C4-2B (cell line): ENCODE measurements around the gene CD244.
"Not testable (repeated sequence)": the region's sequence is repeated elsewhere in the genome, so short reads cannot be mapped to it uniquely, and the experiment has no call there.

Experiments used
- H3K27ac ChIP-seq: fragments of 450-650 bp; 2 replicates; pipeline ENCODE4 v1.5.1; 2017
- ZFX ChIP-seq: fragments of 450-650 bp; IDR thresholded peaks from 2 replicates; pipeline ENCODE4 v1.6.1; 2017
- TF ChIP-seq, protein P1 (sequence below): fragments of 450-650 bp; conservative IDR thresholded peaks from 2 replicates; pipeline ENCODE4 v1.5.1; 2017; ENCODE audit warnings: mild to moderate bottlenecking

The CD244 gene

DNA sequence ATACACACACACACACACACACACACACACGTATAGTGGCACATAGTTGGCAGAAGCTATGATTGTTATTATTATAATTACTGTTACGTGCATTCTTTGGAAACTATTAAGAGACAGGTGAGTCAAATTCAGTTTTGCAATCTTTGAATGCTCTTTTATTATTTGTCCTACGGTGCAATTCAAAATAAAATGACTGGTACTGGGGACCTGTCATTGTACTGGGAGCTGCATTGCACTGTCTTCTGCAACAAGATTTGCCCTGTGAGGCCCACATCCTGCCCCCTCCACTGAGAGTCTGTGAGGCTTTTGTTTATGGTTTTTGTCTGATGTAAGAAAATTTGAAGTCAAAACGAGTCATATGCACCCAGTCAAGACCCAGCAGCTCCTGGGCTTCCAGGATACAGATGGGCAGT lies 64.8 kb downstream of the CD244 start:
- TF ChIP-seq, protein P1, sequence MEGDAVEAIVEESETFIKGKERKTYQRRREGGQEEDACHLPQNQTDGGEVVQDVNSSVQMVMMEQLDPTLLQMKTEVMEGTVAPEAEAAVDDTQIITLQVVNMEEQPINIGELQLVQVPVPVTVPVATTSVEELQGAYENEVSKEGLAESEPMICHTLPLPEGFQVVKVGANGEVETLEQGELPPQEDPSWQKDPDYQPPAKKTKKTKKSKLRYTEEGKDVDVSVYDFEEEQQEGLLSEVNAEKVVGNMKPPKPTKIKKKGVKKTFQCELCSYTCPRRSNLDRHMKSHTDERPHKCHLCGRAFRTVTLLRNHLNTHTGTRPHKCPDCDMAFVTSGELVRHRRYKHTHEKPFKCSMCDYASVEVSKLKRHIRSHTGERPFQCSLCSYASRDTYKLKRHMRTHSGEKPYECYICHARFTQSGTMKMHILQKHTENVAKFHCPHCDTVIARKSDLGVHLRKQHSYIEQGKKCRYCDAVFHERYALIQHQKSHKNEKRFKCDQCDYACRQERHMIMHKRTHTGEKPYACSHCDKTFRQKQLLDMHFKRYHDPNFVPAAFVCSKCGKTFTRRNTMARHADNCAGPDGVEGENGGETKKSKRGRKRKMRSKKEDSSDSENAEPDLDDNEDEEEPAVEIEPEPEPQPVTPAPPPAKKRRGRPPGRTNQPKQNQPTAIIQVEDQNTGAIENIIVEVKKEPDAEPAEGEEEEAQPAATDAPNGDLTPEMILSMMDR, result no peak
- TF ChIP-seq ZFX, result no peak
- H3K27ac ChIP-seq, result no peak overlapping the region

DNA sequence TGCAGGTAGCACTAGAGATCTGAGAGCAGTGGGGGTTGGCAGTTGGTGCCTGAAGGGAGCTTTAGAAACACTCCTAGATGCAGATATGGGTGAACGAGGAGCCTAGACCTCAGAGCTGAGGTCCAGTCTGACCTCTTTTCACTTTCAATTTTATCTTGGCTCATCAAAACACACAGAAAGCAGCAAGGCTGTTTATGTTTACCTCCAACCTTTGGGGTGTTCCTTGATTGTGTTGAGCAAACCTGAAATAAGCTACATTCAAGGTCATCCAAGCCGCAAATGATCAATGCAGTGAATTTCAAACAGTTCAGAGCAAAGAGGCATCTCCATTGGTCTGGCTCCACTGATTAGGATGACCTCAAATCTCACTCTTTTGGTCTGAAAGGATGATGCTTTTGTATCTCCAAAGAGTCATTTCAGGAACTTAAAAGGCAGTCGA lies 65.4 kb downstream of the CD244 start:
- TF ChIP-seq ZFX, result no peak
- TF ChIP-seq, protein P1, result no peak
- H3K27ac ChIP-seq, result no peak overlapping the region

DNA sequence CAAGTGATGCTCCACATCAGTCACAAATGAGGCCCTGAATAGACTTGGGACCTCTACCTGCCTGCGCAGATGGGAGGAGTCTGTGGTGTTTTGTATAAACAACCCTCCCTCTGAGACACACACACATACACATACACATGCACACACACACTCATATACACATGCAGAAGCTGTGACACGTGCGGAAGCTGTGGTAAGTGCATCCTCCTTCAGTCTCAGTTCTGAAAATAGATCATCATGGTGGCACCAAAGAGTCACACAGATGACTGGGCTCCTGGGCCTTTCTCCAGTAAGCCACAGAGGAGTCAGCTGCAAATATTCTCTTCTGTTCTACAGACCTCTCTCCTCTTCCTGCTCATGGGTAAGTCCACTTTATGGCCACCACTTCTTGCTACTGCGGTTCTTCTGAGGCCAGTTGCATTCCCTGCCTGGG lies 66.7 kb downstream of the CD244 start, which contains the start of gene LY9:
TSS of gene LY9 (plus strand) at position 224 of the 433 bp plus-strand sequence. CDS start at position 238, 14 bp downstream.
- no peak within 1 kb of the TSS for H3K27ac ChIP-seq
- TF ChIP-seq ZFX, result no peak
- TF ChIP-seq, protein P1, result no peak

DNA sequence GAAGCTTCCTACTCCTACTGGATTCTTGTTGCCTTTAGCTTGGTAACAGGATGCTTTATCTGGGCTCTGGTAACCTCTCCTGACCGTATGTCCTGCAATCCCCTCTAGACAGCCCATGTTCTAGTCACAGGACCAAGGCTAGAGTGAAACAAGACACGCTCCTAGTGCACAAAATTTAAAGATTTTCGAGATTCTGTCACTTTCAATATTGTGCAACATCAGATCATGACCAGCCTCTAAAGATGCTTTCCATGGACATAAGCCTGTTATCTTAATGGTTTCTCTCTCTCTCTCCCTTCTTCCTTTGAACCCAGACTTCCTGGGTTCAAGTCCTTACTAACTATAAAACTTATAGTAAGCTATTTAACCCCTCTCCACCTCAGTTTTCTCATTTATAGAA lies 68.3 kb downstream of the CD244 start:
- H3K27ac ChIP-seq, result no peak overlapping the region
- TF ChIP-seq ZFX, result no peak
- TF ChIP-seq, protein P1, result no peak

DNA sequence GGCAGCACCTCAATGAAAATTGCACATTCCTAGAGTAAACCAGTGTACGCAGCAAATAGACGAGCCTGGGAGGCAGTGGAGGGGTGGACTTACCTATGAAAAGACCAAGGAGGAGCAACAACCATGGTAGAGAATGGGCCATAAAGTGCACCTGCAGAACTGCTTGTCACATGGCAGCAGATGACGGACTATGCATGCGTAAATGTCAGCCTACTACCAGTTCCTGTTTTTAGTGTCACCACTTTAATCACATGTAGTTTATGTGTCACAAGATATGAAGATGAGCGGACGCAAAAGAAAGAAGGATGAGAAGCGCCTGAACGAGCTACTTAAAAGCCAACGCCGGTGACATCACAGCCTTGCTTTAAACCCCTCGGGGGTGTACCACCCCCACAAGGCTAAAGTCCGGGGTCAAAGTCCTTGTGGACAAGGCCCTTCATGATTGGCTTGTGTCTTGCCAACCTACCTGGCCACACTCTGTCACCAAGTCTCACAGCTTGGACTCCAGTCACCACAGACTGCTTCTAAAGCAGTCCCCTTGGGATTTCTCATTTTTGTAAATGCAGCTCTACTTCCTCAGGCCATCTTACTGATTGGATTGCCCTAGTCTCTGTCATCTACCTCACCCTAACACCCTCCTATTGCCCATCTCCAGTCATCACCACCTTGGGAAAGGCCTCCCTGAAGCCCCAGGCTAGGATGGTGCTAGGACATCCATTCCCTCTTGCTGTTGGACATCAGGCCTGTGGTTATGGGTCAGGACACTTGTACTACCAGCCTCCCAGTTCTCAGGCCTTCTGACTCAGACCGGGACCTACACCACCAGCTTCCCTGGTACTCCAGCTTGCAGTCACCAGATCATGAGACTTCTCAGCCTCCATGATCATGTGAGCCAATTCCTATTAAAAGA lies 72.7 kb downstream of the CD244 start:
- no peak overlapping the region for H3K27ac ChIP-seq
- TF ChIP-seq, protein P1, result no peak
- TF ChIP-seq ZFX, result no peak

DNA sequence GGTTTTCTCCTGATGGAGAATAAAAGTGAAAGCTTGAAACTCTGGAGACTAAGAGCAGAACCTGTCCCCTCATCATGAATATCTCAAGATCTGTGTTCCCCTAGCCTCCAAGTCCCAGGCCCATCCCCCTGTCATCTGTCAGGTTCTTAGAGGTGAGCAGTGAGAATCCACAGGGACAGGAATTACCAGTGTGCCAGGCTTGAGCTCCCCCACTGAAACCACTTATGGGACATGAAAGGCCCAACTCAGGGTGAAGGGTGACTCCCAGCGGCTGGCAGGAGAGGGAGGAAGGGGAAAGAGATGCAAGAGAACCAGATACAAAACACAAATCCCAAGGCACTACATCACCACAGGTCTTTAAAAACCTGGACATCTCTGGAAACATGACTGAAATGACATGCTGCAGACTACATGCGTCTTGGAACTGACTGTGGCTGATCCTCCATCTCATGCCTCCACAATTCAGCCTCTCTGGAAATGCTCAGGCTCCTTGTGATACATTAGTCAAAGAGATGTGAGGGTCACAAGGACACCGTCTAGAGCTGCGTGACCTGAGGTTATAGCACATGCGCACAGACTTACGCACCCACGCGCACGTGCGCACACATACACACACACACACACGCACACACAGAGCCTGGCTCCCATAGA lies 73.5 kb downstream of the CD244 start:
- H3K27ac ChIP-seq, result no peak overlapping the region
- TF ChIP-seq, protein P1, result no peak
- no peak for TF ChIP-seq ZFX

DNA sequence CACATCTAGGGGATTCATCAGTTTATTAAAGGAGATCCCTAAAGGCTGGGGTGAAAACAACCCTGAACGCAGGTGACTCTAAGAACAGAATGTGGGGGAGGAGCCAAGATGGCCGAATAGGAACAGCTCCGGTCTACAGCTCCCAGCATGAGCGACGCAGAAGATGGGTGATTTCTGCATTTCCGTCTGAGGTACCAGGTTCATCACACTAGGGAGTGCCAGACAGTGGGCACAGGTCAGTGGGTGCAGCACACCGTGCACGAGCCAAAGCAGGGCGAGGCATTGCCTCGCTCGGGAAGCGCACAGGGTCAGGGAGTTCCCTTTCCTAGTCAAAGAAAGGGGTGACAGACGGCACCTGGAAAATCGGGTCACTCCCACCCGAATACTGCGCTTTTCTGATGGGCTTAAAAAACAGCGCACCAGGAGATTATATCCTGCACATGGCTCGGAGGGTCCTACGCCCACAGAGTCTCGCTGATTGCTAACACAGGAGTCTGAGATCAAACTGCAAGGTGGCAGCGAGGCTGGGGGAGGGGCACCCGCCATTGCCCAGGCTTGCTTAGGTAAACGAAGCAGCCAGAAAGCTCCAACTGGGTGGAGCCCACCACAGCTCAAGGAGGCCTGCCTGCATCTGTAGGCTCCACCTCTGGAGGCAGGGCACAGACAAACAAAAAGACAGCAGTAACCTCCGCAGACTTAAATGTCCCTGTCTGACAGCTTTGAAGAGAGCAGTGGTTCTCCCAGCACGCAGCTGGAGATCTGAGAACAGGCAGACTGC lies 79.5 kb downstream of the CD244 start:
- H3K27ac ChIP-seq, result not testable (repeated sequence)
